AG08396 (cell line): ENCODE data around the gene LAMA5.

ENCODE experiments used
- DNase-seq: peaks from one replicate; pipeline ENCODE4 v3.0.0; 2012; ENCODE audit warnings: low spot score, mixed read lengths

The LAMA5 gene

GRCh38 chr20:62349556-62350097 lies 17.5 kb downstream of the LAMA5 start:
- no peak for DNase-seq

- DNase-seq = no peak
Measured at GRCh38 chr20:62348604-62349003, 18.5 kb downstream of the LAMA5 start.

DNA sequence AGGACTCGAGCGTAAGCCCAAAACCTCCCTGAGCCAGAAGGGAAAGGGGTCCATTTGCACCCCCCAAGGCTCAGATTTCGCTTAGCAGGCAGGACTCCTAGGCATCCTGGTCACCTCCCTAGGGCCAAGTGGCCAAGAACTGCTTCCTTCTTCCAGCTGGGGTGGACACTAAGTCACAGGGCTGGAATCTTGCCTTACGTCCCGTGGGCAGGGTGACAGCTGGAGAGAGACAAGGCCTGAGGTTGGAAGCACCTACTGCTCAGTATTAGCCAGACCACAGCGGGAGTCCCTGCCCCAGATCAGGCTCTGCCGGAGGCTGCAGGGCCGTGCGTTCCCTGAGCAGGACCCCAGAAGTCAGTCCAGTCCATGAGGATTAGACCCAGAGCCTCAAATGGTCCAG lies 19.7 kb downstream of the LAMA5 start:
- no peak for DNase-seq

DNA sequence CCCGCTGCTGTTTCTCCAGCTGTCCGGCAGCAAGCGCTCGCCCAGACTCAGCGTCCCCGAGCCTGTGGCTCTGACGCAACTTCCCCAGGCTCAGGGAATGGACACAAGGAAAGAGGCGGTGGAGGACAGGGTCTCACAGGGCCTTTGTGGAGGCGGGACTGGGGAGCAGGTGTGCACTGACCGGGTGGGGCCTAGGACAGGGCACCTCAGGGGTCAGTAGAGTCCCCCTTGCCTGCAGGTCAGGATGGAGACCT lies 20.0 kb downstream of the LAMA5 start:
- DNase-seq = no peak

- no peak for DNase-seq
Measured at GRCh38 chr20:62346398-62347150, 20.5 kb downstream of the LAMA5 start.

DNA sequence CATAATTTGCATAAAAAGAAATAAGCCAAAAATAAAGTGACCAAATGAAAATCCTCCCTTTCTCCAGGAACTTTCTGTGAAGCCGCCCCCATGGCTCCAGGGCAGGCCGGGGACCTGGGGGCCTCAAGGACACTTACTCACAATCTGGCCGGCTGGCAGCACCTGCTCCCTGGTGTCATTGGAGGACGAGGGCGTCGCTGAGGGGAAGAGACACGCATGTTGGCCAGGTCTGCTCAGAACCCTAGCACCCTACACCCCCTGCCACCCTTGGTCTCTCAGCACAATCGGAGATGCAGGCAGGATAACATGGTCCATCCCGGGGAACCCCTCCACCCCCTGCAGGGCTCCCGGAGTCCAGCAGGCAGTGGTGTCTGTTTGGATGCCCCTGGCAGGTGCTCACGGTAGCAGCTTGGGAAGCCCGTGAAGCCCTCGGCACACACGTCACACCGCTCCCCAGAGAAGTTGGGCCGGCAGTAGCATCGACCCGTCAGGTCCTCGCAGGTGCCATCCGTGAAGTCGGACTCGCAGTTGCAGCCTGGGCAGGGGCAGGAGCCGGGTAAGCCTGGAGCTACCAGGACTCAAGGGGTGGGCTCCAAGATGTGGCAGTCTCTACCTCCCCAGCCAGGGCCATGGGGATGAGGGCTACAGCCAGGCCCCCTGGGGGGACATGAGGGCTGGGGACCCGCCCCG lies 21.3 kb downstream of the LAMA5 start:
- DNase-seq = no peak

- peak; percentile 80 for DNase-seq
Measured at GRCh38 chr20:62344782-62345181, 22.3 kb downstream of the LAMA5 start.

GRCh38 chr20:62344092-62344491 lies 23.0 kb downstream of the LAMA5 start:
- DNase-seq = no peak

GRCh38 chr20:62342910-62343309 lies 24.2 kb downstream of the LAMA5 start:
- DNase-seq = no peak

DNA sequence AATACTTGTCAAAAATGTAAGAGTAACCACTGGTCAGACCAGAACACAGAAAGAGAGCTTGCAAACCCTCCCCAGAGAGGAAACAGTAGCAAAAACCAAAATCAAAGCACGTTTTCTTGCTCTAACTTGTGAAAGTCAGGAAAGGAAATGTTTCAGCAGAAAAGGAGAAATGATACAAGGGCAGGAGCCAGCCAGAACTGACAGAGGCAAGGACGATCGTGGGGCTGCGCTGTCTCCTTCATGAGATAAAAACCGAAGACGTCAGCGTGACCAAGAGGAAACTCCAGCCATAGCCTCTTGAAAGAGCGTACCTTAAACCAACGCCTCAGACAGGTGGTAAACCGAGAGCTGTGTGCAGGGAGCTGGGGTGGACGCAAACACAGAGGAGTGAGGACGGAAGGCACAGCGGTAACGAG lies 27.5 kb downstream of the LAMA5 start:
- no peak for DNase-seq

DNA sequence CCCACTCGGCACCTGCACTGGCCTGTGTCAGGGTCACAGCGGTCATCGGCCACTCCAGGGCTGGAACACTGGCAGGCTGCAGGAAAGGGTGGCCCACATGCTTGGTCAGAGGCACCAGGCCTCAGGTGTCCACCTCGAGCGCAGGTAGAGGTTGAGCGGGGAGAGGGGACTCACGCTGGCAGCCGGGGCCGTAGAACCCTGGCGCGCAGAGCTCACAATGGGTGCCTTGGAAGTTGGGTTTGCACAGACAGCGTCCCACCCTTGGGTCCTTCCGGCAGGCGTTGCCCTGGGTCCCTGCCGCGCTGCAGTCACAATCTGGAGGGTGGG lies 28.9 kb downstream of the LAMA5 start:
- no peak for DNase-seq

DNA sequence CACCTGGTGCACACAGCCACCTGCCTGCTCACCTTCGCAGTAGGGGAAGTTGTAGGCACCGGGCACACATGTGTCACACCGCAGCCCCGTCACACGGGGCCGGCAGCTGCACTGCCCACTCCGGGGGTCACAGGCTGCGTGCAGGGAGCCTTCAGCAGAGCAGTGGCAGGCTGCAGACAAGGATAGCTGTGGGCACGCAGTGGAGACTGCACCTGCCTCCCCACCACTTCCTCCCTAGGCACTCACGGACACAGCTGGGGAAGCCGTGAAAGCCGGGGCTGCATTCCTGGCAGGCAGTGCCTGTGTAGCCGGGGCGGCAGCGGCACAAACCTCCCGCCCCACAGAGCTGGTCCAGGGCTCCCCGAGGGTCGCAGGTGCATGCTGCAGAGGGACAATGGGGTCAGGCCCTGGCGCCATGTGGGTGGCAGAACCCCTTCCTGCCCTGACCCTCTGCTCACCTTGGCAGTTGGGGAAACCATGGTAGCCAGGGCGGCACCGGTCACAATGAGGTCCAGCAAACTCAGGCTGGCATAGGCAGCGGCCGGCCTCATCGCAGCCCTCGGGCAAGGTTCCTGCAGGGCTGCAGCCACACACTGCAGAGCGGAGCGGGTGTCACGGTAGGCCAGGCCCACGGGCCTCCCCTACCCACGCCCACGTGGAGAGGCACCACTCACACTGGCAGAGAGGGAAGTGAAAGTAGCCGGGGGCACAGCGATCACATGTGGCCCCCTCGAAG lies 29.4 kb downstream of the LAMA5 start:
- no peak for DNase-seq

DNA sequence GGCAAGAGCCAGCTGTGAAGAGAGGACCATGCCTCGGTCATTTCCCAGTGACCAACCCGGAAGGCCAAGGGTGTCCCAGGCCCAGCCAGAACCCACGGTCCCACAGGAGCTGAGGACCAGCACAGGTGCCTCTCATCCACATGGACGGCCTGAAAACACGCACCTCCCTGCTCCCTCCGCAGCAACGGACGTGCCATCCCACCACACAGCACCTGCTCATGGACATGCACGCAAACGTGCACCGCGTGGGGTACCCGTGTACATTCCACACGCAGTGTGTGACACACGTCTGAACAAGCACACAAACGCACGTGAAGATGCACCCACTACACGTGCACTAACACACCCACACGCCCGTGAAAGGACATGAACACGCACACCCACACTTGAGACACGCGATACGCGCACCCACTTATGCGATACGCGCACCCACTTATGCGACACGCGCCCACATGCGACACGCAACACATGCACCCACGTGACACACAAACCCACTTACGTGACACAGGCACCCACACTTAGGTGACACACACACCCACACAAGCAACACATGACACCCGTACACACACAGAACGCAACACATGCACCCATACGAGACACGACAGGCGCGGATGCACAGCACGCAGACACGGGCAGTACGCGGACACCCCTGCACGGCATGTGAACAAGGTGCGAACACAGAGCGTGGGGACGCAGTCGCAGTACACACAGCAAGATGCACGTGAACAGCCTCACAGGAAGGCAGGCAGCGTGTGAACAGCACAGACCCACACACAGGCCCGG lies 30.1 kb downstream of the LAMA5 start:
- no peak for DNase-seq

DNA sequence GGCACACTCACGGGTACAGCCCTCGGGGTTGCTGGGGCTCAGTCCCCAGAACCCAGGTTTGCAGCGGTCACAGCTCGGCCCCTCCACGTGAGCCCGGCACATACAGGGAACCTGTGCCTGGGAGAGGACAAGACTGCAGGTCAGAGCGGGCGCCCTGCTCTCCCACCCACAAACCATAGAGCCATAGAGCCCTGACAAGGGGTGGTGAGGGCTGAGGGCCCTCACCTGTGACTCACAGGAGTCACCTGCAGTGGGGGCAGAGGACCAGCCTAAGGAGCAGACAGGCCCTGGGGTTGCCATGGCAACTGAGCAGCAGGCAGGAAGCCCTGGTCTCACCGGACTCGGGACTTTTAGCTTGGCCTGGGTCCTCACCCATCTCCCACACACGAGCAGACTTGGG lies 30.8 kb downstream of the LAMA5 start:
- no peak for DNase-seq

GRCh38 chr20:62335532-62335931 lies 31.6 kb downstream of the LAMA5 start:
- DNase-seq = no peak

GRCh38 chr20:62334881-62335280 lies 32.2 kb downstream of the LAMA5 start:
- no peak for DNase-seq

DNA sequence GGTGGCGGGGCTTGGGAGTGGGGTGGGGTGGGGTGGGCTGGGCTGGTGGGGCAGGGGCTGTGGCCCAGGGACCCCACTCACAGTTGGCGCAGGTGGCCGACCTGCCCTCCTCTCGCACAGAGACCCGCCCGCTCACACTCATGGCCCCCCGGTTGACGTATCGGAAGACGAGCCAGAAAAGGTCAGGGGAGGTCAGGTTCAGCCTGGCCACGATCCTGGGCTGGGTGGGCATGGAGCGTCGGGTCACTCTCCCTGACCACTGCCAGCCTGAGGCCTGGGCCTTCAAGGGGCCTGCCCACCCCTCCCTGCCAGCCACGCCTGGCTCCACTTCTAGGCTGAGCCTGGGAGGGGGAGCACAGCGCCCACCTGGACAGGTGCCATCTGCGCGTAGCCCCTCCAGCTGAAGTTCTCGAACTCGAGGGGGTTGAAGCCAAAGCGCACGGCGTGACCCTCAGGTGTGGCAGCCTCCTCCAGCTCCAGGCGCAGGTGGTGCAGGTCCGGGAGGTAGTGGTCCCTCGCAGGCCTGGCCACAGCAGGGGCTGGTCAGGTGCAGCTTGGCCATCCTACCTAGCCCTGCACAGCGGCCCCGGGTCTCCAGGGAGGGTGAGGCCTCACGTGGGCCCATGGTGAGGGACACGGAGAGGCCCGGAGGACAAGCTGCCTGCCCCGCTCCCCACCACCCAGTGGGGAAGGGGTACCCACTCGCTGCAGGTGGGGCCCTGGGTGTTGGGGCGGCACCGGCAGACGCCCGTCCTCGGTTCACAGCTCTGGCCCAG lies 33.1 kb downstream of the LAMA5 start:
- DNase-seq = no peak

GRCh38 chr20:62332989-62333819 lies 33.9 kb downstream of the LAMA5 start:
- DNase-seq = no peak

GRCh38 chr20:62332421-62332820 lies 34.7 kb downstream of the LAMA5 start:
- no peak for DNase-seq

DNA sequence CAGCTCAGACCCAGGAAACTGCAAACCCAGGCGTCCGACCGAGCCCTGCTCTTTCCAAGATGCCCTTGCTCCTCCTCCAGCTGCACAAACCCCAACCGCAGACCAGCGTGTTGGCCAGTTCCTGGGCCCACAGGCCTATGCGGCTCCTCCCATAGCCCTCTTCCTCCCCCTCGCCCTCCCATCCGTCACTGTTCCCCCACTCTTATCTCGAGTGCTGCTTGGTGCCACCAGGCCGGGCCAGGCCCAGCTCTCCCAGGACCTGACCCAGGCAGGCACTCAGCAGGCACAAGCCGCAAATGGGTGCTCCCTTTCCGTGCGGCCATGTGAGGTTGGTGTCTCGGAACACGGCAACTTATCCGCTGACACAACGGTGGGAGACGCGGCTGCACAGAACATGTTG lies 35.8 kb downstream of the LAMA5 start:
- no peak for DNase-seq
